NT2/D1 (cell line): ENCODE data around the gene ARVCF.

Experiments
- DNase-seq: peaks from one replicate; pipeline ENCODE4 v3.0.0-alpha.2; 2011; ENCODE audit warnings: low read depth, low spot score
- H3K27me3 ChIP-seq: 2 replicates; pipeline ENCODE4 v1.6.0; 2011; ENCODE audit warnings: mild to moderate bottlenecking; ENCODE audit not compliant: insufficient read length, insufficient read depth
- H3K36me3 ChIP-seq: 2 replicates; pipeline ENCODE4 v1.6.1; 2011; ENCODE audit warnings: mild to moderate bottlenecking, low read length, mixed read lengths; ENCODE audit not compliant: insufficient read depth, insufficient read length
- H3K4me1 ChIP-seq: 2 replicates; pipeline ENCODE4 v1.5.1; 2011; ENCODE audit not compliant: insufficient read depth, insufficient read length
- H3K4me3 ChIP-seq: 2 replicates; pipeline ENCODE4 v1.5.1; 2011; ENCODE audit warnings: low read depth; ENCODE audit not compliant: insufficient read length
- H3K9ac ChIP-seq: 2 replicates; pipeline ENCODE4 v1.6.0; 2011; ENCODE audit warnings: low read depth; ENCODE audit not compliant: insufficient read length
- H3K9me3 ChIP-seq: 2 replicates; pipeline ENCODE4 v1.5.1; 2011; ENCODE audit warnings: mild to moderate bottlenecking, low read length; ENCODE audit not compliant: insufficient read depth
- SUZ12 ChIP-seq: IDR thresholded peaks from 2 replicates; pipeline ENCODE4 v1.6.1; 2011; ENCODE audit not compliant: insufficient read length, insufficient read depth; ENCODE audit errors: extremely low read depth
- YY1 ChIP-seq: IDR thresholded peaks from 2 replicates; pipeline ENCODE4 v1.6.1; 2011; ENCODE audit not compliant: insufficient read length, insufficient read depth
- ZNF274 ChIP-seq: IDR thresholded peaks from 2 replicates; pipeline ENCODE4 v1.6.1; 2011; ENCODE audit warnings: mild to moderate bottlenecking, low read depth, low read length

The ARVCF gene

DNA sequence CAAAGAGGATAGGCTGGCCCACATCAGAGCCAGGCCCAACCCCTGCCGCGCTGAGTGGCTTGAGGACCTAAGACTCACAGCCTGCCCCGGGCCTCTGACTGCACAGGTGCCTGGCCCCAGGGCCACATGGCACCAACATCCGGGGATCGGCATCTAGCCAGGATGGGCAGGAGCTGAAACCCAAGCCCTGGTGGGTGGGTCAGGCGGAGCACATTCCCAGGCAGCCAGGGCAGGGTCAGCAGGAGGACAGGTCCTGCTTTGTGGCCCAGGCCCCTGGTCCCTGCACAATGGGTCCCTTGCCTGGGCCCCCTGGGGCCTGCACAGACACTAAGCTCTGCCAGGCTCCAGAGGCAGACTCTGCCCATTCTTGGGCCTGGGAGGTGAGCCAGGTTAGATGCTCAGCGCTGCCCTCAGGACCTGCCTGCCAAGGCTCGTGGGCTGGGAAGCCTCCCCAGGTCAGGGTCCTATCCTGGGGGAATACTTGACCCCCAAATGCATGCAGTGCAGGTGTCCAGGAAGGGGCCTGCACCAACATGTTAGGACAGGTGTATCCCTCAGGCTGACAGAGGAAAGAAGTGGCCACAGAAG lies 33.5 kb downstream of the ARVCF start:
- TF ChIP-seq SUZ12 (no peak), ZNF274 (no peak), YY1 (no peak)
- Histone ChIP-seq H3K27me3 (no peaks in the 10 kb centered on the region), H3K4me3 (no peak overlapping the region), H3K9me3 (no peaks in the 10 kb centered on the region), H3K36me3 (peaks cover 37% of the 10 kb centered on the region), H3K9ac (no peak overlapping the region), H3K4me1 (peaks cover 4% of the 10 kb centered on the region)
- no peak for DNase-seq

GRCh38 chr22:19981961-19982920 lies 34.4 kb downstream of the ARVCF start:
- DNase-seq, result no peak
- no peaks in the 10 kb centered on the region for H3K27me3 ChIP-seq
- peaks cover 41% of the 10 kb centered on the region for H3K36me3 ChIP-seq
- H3K4me3 ChIP-seq, result no peak overlapping the region
- H3K9ac ChIP-seq, result no peak overlapping the region
- TF ChIP-seq YY1, result no peak
- TF ChIP-seq SUZ12, result no peak
- TF ChIP-seq ZNF274, result no peak
- H3K4me1 ChIP-seq, result peaks cover 3% of the 10 kb centered on the region
- no peaks in the 10 kb centered on the region for H3K9me3 ChIP-seq

DNA sequence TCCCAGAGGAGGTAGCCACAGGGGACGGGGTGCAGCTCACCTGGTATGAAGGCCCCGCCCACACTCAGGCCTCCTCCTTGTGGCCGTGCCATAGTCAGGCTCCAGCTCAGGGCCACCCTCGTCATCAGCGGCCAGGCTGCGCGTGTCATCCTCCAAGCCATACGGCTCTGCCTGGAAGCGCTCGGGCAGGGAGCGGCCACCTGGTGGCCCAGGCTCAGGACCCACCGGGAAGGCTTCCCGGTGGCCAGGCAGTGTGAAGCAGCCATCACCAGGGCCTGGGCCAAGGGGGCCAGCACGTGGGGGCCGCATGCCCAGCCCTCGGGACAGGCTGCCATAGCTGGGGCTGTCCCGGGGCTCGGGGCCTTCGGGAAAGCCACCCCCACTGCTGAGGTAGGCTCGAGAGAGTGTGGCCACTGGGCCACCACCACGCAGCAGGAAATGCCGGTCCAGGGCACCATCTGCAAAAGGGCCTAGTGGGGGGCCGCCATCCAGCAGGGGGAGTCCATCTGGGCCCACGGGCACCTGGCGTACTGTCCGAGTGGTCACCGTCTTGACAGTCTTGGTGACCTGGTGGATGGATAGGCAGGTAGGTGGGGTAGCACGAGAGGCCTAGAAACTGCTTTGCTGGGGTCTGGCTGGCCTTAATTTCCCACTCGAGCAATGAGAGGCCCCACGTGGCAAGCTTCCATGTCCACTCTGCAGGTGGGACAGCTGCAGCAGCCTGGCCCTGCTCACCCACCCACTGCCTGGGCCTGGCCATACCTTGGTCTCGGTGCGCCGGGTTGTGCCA lies 35.3 kb downstream of the ARVCF start:
- no peak for TF ChIP-seq ZNF274
- no peak for TF ChIP-seq SUZ12
- TF ChIP-seq YY1, result no peak
- H3K4me3 ChIP-seq, result no peak overlapping the region
- no peaks in the 10 kb centered on the region for H3K9me3 ChIP-seq
- no peak for DNase-seq
- H3K36me3 ChIP-seq, result peaks cover 45% of the 10 kb centered on the region
- H3K27me3 ChIP-seq, result no peaks in the 10 kb centered on the region
- peaks cover 3% of the 10 kb centered on the region for H3K4me1 ChIP-seq
- no peak overlapping the region for H3K9ac ChIP-seq

DNA sequence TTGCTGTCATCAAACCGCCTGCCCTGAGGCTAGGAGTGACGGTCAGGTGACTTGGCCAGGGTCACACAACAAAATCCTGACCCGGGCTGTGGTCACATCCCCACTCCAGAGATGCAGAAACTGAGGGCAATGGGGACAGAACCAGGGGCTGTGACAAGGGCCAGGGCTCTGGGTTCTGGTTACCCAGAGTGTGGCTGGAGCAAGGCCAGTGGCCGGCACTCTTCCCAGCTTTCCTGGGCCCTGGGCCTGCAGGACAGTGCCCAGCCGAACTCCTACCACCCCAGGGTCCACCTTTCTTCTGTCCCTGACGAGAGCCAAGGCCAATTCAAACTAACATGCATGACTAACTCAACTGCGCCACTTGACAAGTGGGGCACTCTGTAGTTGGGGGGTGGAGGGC lies 35.9 kb downstream of the ARVCF start:
- TF ChIP-seq SUZ12, result no peak
- no peak for DNase-seq
- Histone ChIP-seq H3K36me3 (peaks cover 45% of the 10 kb centered on the region), H3K4me3 (no peak overlapping the region), H3K4me1 (peaks cover under 1% of the 10 kb centered on the region), H3K9ac (no peak overlapping the region), H3K9me3 (no peaks in the 10 kb centered on the region), H3K27me3 (no peaks in the 10 kb centered on the region)

- no peak for DNase-seq
- Histone ChIP-seq H3K36me3 (peaks cover 45% of the 10 kb centered on the region), H3K4me1 (peaks cover 9% of the 10 kb centered on the region), H3K4me3 (no peak overlapping the region), H3K9me3 (no peaks in the 10 kb centered on the region), H3K9ac (no peak overlapping the region), H3K27me3 (no peaks in the 10 kb centered on the region)
- TF ChIP-seq ZNF274 (no peak), SUZ12 (no peak), YY1 (no peak)
Measured at GRCh38 chr22:19979712-19980493, 36.7 kb downstream of the ARVCF start.

DNA sequence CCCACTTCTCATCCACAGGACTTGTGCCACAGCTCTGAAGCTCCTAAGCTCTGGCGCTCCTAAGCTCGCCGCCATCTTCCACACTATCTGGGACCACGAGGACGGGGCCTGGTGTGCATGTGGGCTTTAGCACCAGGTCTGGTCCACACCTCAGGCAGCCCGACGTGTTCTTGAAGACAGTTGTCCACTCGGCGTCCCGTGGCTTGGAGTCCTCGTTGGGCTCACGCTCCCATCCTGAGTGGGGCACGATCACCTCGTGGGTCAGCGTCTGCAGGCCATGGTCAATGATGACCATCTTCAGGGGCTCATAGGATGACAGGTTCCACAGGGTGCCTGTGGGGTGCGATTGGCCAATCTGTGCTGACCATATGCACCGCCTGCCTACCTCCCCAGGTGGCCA lies 37.9 kb downstream of the ARVCF start:
- no peak for DNase-seq
- H3K9me3 ChIP-seq, result no peaks in the 10 kb centered on the region
- peaks cover 50% of the 10 kb centered on the region for H3K36me3 ChIP-seq
- H3K4me3 ChIP-seq, result no peak overlapping the region
- peaks cover 11% of the 10 kb centered on the region for H3K4me1 ChIP-seq
- H3K27me3 ChIP-seq, result no peaks in the 10 kb centered on the region
- TF ChIP-seq SUZ12 (no peak), YY1 (no peak), ZNF274 (no peak)
- no peak overlapping the region for H3K9ac ChIP-seq
